Neutrophil (primary cell): ENCODE measurements around the gene CCSER1.
"Not testable (repeated sequence)": the region's sequence is repeated elsewhere in the genome, so short reads cannot be mapped to it uniquely, and the experiment has no call there.

Experiments used
- H3K27ac ChIP-seq: fragments of 200-600 bp; sonication (generic); 2 replicates; pipeline ENCODE4 v1.5.1; 2016; ENCODE audit warnings: mild to moderate bottlenecking, moderate library complexity
- H3K27me3 ChIP-seq: fragments of 200-600 bp; sonication (generic); 2 replicates; pipeline ENCODE4 v1.6.0; 2016; ENCODE audit warnings: mild to moderate bottlenecking
- H3K36me3 ChIP-seq: fragments of 200-600 bp; sonication (generic); 2 replicates; pipeline ENCODE4 v1.5.1; 2017
- H3K4me1 ChIP-seq, 2 experiments: fragments of 200-600 bp in 1 of 2; sonication (generic) in 1 of 2; 1 replicate in 1 of 2; 2 replicates in 1 of 2; pipeline versions ENCODE4 v1.5.1 to v1.6.1; 2013 to 2016; ENCODE audit warnings: low read depth in 1 of 2, low read length in 1 of 2, mild to moderate bottlenecking in 1 of 2, moderate library complexity in 1 of 2; ENCODE audit not compliant: control insufficient read depth in 1 of 2, insufficient read depth in 1 of 2
- H3K4me3 ChIP-seq, 2 experiments: fragments of 200-600 bp in 1 of 2; sonication (generic) in 1 of 2; 1 replicate in 1 of 2; 2 replicates in 1 of 2; pipeline ENCODE4 v1.5.1; 2013 to 2016; ENCODE audit warnings: low read depth in 1 of 2, low read length in 1 of 2, mild to moderate bottlenecking in 1 of 2, moderate library complexity in 1 of 2
- H3K9me3 ChIP-seq: fragments of 200-600 bp; sonication (generic); 2 replicates; pipeline ENCODE4 v1.5.1; 2016
- TF ChIP-seq, protein P1 (sequence below): fragments of 200-600 bp; sonication (generic); IDR thresholded peaks from 2 replicates; pipeline ENCODE4 v1.5.1; 2016; ENCODE audit warnings: antibody characterized with exemption

The CCSER1 gene

DNA sequence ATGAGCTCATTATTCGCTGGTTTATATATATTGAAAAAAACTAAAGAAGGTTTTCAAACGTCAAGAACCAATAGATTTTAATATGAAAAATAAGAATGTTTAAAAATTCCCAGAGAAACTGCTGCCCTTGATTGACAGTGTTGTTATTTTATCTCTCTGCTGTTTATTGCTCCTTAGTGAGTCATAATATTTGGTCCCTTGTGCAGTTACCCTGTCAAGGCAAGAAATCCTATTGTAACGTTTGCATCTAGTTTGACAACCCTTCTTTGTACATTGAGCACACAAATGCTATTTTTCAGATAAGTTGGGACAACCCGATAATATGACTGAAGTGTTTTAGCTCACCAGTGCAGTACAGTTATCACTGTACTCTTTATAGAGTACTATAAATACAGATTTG is 349.4 kb downstream of the CCSER1 start:
- Histone ChIP-seq H3K9me3 (no peaks in the 10 kb centered on the region), H3K4me3 (no peak overlapping the region), H3K36me3 (no peaks in the 10 kb centered on the region), H3K27me3 (no peaks in the 10 kb centered on the region), H3K27ac (no peak overlapping the region), H3K4me1 (no peaks in the 10 kb centered on the region)
- TF ChIP-seq, protein P1, sequence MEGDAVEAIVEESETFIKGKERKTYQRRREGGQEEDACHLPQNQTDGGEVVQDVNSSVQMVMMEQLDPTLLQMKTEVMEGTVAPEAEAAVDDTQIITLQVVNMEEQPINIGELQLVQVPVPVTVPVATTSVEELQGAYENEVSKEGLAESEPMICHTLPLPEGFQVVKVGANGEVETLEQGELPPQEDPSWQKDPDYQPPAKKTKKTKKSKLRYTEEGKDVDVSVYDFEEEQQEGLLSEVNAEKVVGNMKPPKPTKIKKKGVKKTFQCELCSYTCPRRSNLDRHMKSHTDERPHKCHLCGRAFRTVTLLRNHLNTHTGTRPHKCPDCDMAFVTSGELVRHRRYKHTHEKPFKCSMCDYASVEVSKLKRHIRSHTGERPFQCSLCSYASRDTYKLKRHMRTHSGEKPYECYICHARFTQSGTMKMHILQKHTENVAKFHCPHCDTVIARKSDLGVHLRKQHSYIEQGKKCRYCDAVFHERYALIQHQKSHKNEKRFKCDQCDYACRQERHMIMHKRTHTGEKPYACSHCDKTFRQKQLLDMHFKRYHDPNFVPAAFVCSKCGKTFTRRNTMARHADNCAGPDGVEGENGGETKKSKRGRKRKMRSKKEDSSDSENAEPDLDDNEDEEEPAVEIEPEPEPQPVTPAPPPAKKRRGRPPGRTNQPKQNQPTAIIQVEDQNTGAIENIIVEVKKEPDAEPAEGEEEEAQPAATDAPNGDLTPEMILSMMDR: no peak

DNA sequence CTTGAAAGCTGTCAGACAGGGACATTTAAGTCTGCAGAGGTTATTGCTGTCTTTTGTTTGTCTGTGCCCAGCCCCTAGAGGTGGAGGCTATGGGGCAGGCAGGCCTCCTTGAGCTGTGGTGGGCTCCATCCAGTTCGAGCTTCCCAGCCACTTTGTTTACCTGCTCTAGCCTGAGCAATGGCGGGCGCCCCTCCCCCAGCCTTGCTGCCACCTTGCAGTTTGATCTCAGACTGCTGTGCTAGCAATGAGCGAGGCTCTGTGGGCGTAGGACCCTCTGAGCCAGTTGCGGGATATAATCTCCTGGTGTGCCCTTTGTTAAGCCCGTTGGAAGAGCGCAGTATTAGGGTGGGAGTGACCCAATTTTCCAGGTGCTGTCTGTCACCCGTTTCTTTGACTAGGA is 357.7 kb downstream of the CCSER1 start:
- not testable (repeated sequence) for H3K36me3 ChIP-seq, H3K4me1 ChIP-seq, H3K27me3 ChIP-seq, H3K4me3 ChIP-seq, H3K27ac ChIP-seq, H3K9me3 ChIP-seq

DNA sequence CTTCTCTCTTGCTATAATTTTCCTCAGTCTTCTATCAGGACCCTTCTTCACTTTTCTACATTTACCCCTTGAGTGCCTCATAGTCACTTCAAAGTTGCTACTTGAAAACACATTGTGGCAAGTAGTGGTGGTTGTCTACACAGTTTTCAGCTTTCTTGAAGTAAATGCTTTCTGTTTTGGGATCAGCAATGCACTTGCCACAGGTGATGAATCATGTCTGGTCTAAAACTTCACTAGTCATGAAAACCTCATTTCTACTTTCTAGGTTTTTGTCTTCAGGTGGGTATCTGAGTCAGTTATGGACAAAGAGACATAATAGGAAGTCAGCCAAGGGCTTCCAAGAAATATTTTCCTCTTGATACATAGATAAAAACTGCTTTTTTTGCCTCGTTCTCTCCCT is 359.2 kb downstream of the CCSER1 start:
- no peaks in the 10 kb centered on the region for H3K4me1 ChIP-seq
- H3K27ac ChIP-seq: no peak overlapping the region
- TF ChIP-seq, protein P1: no peak
- no peaks in the 10 kb centered on the region for H3K36me3 ChIP-seq
- no peak overlapping the region for H3K4me3 ChIP-seq
- H3K9me3 ChIP-seq: no peaks in the 10 kb centered on the region
- no peaks in the 10 kb centered on the region for H3K27me3 ChIP-seq

DNA sequence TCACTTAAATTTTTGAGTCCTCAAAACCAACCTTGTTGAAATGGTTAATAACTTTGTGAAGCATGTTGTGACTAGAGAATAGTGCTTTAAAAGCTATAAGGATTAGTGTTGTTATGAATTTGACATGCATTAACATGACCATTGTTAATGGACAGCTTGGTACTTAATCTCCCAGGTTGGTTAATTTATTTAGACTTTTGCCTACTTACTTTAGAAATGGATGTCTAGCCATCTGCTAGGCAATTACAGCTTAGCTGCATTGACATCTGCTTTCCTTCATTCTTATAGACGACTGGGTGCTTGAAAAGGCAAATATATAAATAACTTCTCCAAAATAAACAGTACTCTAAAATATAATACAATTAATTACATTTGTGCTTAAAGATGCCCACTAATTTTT is 368.0 kb downstream of the CCSER1 start:
- Histone ChIP-seq H3K27me3 (no peaks in the 10 kb centered on the region), H3K9me3 (no peaks in the 10 kb centered on the region), H3K4me1 (no peaks in the 10 kb centered on the region), H3K27ac (no peak overlapping the region), H3K4me3 (no peak overlapping the region), H3K36me3 (no peaks in the 10 kb centered on the region)
- TF ChIP-seq, protein P1: no peak

DNA sequence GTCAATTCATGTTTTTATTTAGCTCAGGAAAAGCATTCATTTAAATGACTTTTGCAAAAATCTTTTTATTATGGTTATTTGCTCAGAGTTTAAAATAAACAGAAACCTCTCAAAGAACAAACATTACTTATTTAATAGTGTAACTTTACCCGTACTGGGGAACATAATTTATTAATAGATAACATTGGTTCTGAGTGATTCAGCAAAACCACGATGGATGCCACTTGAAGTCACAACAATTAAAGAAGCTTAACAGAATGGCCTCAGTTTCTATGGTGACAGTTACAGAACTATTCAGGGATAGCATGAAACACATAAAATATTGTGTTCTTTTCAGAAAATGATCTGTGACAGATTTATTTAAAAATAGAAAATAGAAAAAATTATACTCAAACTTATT is 368.7 kb downstream of the CCSER1 start:
- Histone ChIP-seq H3K36me3 (no peaks in the 10 kb centered on the region), H3K27ac (no peak overlapping the region), H3K27me3 (no peaks in the 10 kb centered on the region), H3K4me3 (no peak overlapping the region), H3K9me3 (no peaks in the 10 kb centered on the region), H3K4me1 (no peaks in the 10 kb centered on the region)
- TF ChIP-seq, protein P1: no peak

DNA sequence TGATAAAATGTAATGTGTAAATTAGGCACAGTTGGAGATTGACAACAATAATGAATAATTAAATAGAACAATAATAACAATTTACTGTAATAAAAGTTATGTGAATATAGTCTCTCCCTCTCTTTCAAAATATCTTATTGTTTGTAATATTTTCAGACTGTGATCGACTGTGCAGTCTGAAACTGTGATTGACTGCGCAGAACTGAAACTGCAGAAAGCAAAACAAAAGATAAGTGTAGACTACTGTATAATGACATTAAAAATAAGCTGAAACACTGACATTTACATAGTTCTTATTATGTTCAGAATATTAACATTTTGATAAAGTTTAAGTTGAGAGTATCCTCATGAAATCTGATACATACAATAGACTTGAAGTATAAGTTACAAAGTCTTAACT is 371.0 kb downstream of the CCSER1 start:
- no peaks in the 10 kb centered on the region for H3K9me3 ChIP-seq

More for the DNA sequence above, 371.0 kb downstream of the CCSER1 start:
- Histone ChIP-seq H3K4me3 (no peak overlapping the region), H3K27ac (no peak overlapping the region), H3K36me3 (no peaks in the 10 kb centered on the region), H3K4me1 (no peaks in the 10 kb centered on the region), H3K27me3 (no peaks in the 10 kb centered on the region)
- TF ChIP-seq, protein P1: no peak
